ENCODE measurements around the gene IER3IP1.
"Not testable (repeated sequence)": the region's sequence is repeated elsewhere in the genome, so short reads cannot be mapped to it uniquely, and the experiment has no call there.

Gene IER3IP1

GRCh38 chr18:47203626-47204464 is 27.7 kb upstream of the IER3IP1 start:
- H2BK120ac ChIP-seq (ENCODE audit: low read depth, low read length), result no peak overlapping the region
- no peak overlapping the region for H3K4me3 ChIP-seq (ENCODE audit: low read length)
- WGBS (ENCODE audit: extremely low coverage, insufficient coverage, low lambda C conversion rate), result no CpG with 5 or more reads among the region's 3 CpGs
- H3K4me1 ChIP-seq (ENCODE audit: control insufficient read depth, low read depth, low read length), result no peaks in the 10 kb centered on the region
- no peak overlapping the region for H4K5ac ChIP-seq (ENCODE audit: low read length)
- no peak overlapping the region for H2BK15ac ChIP-seq (replicated peaks; ENCODE audit: low read depth)
- H3K23ac ChIP-seq (ENCODE audit: low read length), result no peak overlapping the region
- H3K27ac ChIP-seq (ENCODE audit: low read depth, low read length), result no peak overlapping the region
- H3K79me1 ChIP-seq (ENCODE audit: low read length), result no peaks in the 10 kb centered on the region
- no peak overlapping the region for H3K9ac ChIP-seq (ENCODE audit: low read length)
- H3K4ac ChIP-seq (ENCODE audit: low read depth, low read length), result no peak overlapping the region
- H3K18ac ChIP-seq (ENCODE audit: low read length), result no peak overlapping the region
- peak; percentile 63 for DNase-seq
- H3K36me3 ChIP-seq (ENCODE audit: control insufficient read depth, insufficient read depth, low read length), result no peaks in the 10 kb centered on the region
- H2AK5ac ChIP-seq (ENCODE audit: low read length), result no peak overlapping the region
- no peaks in the 10 kb centered on the region for H3K79me2 ChIP-seq (ENCODE audit: control insufficient read depth, insufficient read depth, low read length)
- no peaks in the 10 kb centered on the region for H3K27me3 ChIP-seq (ENCODE audit: insufficient read depth, low read length, poor library complexity)
- no peak overlapping the region for H3K4me2 ChIP-seq (ENCODE audit: low read length)
- no peak overlapping the region for H4K8ac ChIP-seq (ENCODE audit: low read depth, low read length)
- H2BK5ac ChIP-seq (ENCODE audit: low read length), result no peak overlapping the region
- H3K56ac ChIP-seq (ENCODE audit: low read length), result no peak overlapping the region

GRCh38 chr18:47195961-47196360 is 19.8 kb upstream of the IER3IP1 start:
- H3K27ac ChIP-seq (ENCODE audit: low read depth, low read length); H3K56ac ChIP-seq (ENCODE audit: low read length); H3K79me1 ChIP-seq (ENCODE audit: low read length): not testable (repeated sequence)

GRCh38 chr18:47191961-47192360 is 15.8 kb upstream of the IER3IP1 start:
- H2BK120ac ChIP-seq (ENCODE audit: low read depth, low read length), result no peak overlapping the region
- H2BK15ac ChIP-seq (replicated peaks; ENCODE audit: low read depth), result no peak overlapping the region
- H3K56ac ChIP-seq (ENCODE audit: low read length), result no peak overlapping the region
- no peak overlapping the region for H4K8ac ChIP-seq (ENCODE audit: low read depth, low read length)
- no peak overlapping the region for H3K9ac ChIP-seq (ENCODE audit: low read length)
- DNase-seq, result peak; percentile 18
- H3K27ac ChIP-seq (ENCODE audit: low read depth, low read length), result no peak overlapping the region
- H3K4me1 ChIP-seq (ENCODE audit: control insufficient read depth, low read depth, low read length), result no peaks in the 10 kb centered on the region
- no peaks in the 10 kb centered on the region for H3K79me1 ChIP-seq (ENCODE audit: low read length)
- peaks cover 3% of the 10 kb centered on the region for H3K27me3 ChIP-seq (ENCODE audit: insufficient read depth, low read length, poor library complexity)
- no peak overlapping the region for H3K4me2 ChIP-seq (ENCODE audit: low read length)
- H3K79me2 ChIP-seq (ENCODE audit: control insufficient read depth, insufficient read depth, low read length), result no peaks in the 10 kb centered on the region
- H2AK5ac ChIP-seq (ENCODE audit: low read length), result no peak overlapping the region
- no CpG with 5 or more reads among the region's 2 CpGs for WGBS (ENCODE audit: extremely low coverage, insufficient coverage, low lambda C conversion rate)
- no peak overlapping the region for H3K4ac ChIP-seq (ENCODE audit: low read depth, low read length)
- H3K36me3 ChIP-seq (ENCODE audit: control insufficient read depth, insufficient read depth, low read length), result no peaks in the 10 kb centered on the region
- no peak overlapping the region for H3K4me3 ChIP-seq (ENCODE audit: low read length)
- H3K18ac ChIP-seq (ENCODE audit: low read length), result no peak overlapping the region
- no peak overlapping the region for H4K5ac ChIP-seq (ENCODE audit: low read length)
- no peak overlapping the region for H3K23ac ChIP-seq (ENCODE audit: low read length)
- H2BK5ac ChIP-seq (ENCODE audit: low read length), result no peak overlapping the region

More at GRCh38 chr18:47195961-47196360, 19.8 kb upstream of the IER3IP1 start:
- not testable (repeated sequence) for H3K4me2 ChIP-seq (ENCODE audit: low read length); H3K36me3 ChIP-seq (ENCODE audit: control insufficient read depth, insufficient read depth, low read length); H3K4me3 ChIP-seq (ENCODE audit: low read length); H2BK5ac ChIP-seq (ENCODE audit: low read length); H4K5ac ChIP-seq (ENCODE audit: low read length); H3K79me2 ChIP-seq (ENCODE audit: control insufficient read depth, insufficient read depth, low read length); H3K23ac ChIP-seq (ENCODE audit: low read length); H3K9ac ChIP-seq (ENCODE audit: low read length); H3K27me3 ChIP-seq (ENCODE audit: insufficient read depth, low read length, poor library complexity); H2BK120ac ChIP-seq (ENCODE audit: low read depth, low read length); H3K18ac ChIP-seq (ENCODE audit: low read length); DNase-seq; H3K4ac ChIP-seq (ENCODE audit: low read depth, low read length); H3K4me1 ChIP-seq (ENCODE audit: control insufficient read depth, low read depth, low read length); H4K8ac ChIP-seq (ENCODE audit: low read depth, low read length); H2BK15ac ChIP-seq (replicated peaks; ENCODE audit: low read depth); H2AK5ac ChIP-seq (ENCODE audit: low read length)
- no CpG with 5 or more reads among the region's 3 CpGs for WGBS (ENCODE audit: extremely low coverage, insufficient coverage, low lambda C conversion rate)

DNA sequence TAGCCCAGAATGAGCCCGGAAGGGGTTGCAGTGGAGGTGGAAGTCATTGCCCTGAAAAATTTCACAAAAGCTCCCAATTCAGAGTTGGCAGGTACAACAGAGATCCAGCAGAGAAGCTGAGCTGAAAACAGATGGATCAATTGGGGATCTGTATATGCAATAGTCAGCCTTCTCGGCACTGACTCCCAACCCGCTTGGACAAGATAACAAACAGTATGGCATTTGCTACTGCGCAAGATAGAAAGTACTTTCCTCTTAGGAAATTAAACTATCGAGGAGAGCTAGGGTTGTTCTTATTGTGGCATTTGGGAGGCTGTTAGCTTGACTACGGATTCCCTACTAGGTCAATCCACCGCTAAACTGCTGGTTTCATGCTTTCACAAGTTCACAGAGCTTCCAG is 11.6 kb upstream of the IER3IP1 start:
- no peak overlapping the region for H2BK120ac ChIP-seq (ENCODE audit: low read depth, low read length)
- H4K8ac ChIP-seq (ENCODE audit: low read depth, low read length), result no peak overlapping the region
- H3K27ac ChIP-seq (ENCODE audit: low read depth, low read length), result no peak overlapping the region
- H2AK5ac ChIP-seq (ENCODE audit: low read length), result no peak overlapping the region
- H2BK5ac ChIP-seq (ENCODE audit: low read length), result no peak overlapping the region
- no peaks in the 10 kb centered on the region for H3K36me3 ChIP-seq (ENCODE audit: control insufficient read depth, insufficient read depth, low read length)
- no peak overlapping the region for H3K18ac ChIP-seq (ENCODE audit: low read length)
- no peak overlapping the region for H3K56ac ChIP-seq (ENCODE audit: low read length)
- no peak overlapping the region for H2BK15ac ChIP-seq (replicated peaks; ENCODE audit: low read depth)
- no peak for DNase-seq
- H3K79me1 ChIP-seq (ENCODE audit: low read length), result no peaks in the 10 kb centered on the region
- H3K4me3 ChIP-seq (ENCODE audit: low read length), result no peak overlapping the region
- peaks cover 3% of the 10 kb centered on the region for H3K27me3 ChIP-seq (ENCODE audit: insufficient read depth, low read length, poor library complexity)
- no peak overlapping the region for H3K4ac ChIP-seq (ENCODE audit: low read depth, low read length)
- H4K5ac ChIP-seq (ENCODE audit: low read length), result no peak overlapping the region
- no peak overlapping the region for H3K23ac ChIP-seq (ENCODE audit: low read length)
- no peaks in the 10 kb centered on the region for H3K79me2 ChIP-seq (ENCODE audit: control insufficient read depth, insufficient read depth, low read length)
- H3K4me1 ChIP-seq (ENCODE audit: control insufficient read depth, low read depth, low read length), result no peaks in the 10 kb centered on the region
- WGBS (ENCODE audit: extremely low coverage, insufficient coverage, low lambda C conversion rate), result no CpG with 5 or more reads among the region's 7 CpGs
- H3K4me2 ChIP-seq (ENCODE audit: low read length), result no peak overlapping the region
- no peak overlapping the region for H3K9ac ChIP-seq (ENCODE audit: low read length)

GRCh38 chr18:47184419-47185050 is 8.4 kb upstream of the IER3IP1 start:
- Histone ChIP-seq H3K56ac (ENCODE audit: low read length) (no peak overlapping the region), H2BK15ac (replicated peaks; ENCODE audit: low read depth) (no peak overlapping the region), H3K27ac (ENCODE audit: low read depth, low read length) (no peak overlapping the region), H3K79me1 (ENCODE audit: low read length) (no peaks in the 10 kb centered on the region), H3K9ac (ENCODE audit: low read length) (no peak overlapping the region), H3K36me3 (ENCODE audit: control insufficient read depth, insufficient read depth, low read length) (no peaks in the 10 kb centered on the region), H3K79me2 (ENCODE audit: control insufficient read depth, insufficient read depth, low read length) (no peaks in the 10 kb centered on the region), H3K4me3 (ENCODE audit: low read length) (no peak overlapping the region), H3K4ac (ENCODE audit: low read depth, low read length) (no peak overlapping the region), H3K4me1 (ENCODE audit: control insufficient read depth, low read depth, low read length) (no peaks in the 10 kb centered on the region), H3K18ac (ENCODE audit: low read length) (no peak overlapping the region), H4K8ac (ENCODE audit: low read depth, low read length) (no peak overlapping the region), H2BK5ac (ENCODE audit: low read length) (no peak overlapping the region), H2BK120ac (ENCODE audit: low read depth, low read length) (no peak overlapping the region), H3K23ac (ENCODE audit: low read length) (no peak overlapping the region), H3K4me2 (ENCODE audit: low read length) (no peak overlapping the region), H2AK5ac (ENCODE audit: low read length) (no peak overlapping the region), H4K5ac (ENCODE audit: low read length) (no peak overlapping the region), H3K27me3 (ENCODE audit: insufficient read depth, low read length, poor library complexity) (peaks cover 3% of the 10 kb centered on the region)
- no CpG with 5 or more reads among the region's 5 CpGs for WGBS (ENCODE audit: extremely low coverage, insufficient coverage, low lambda C conversion rate)
- peak; percentile 56 for DNase-seq

Data from mesendoderm (in vitro differentiated cells).